ENCODE measurements around the gene ASAP2. TPM values are rescaled to one million over a fixed set of nuclear protein-coding genes. Genes with fewer than 3 reads are reported as not detected.

The ASAP2 gene
- total RNA-seq, 2 experiments from 2014 or later, result 0.27 TPM; not detected in 1

DNA sequence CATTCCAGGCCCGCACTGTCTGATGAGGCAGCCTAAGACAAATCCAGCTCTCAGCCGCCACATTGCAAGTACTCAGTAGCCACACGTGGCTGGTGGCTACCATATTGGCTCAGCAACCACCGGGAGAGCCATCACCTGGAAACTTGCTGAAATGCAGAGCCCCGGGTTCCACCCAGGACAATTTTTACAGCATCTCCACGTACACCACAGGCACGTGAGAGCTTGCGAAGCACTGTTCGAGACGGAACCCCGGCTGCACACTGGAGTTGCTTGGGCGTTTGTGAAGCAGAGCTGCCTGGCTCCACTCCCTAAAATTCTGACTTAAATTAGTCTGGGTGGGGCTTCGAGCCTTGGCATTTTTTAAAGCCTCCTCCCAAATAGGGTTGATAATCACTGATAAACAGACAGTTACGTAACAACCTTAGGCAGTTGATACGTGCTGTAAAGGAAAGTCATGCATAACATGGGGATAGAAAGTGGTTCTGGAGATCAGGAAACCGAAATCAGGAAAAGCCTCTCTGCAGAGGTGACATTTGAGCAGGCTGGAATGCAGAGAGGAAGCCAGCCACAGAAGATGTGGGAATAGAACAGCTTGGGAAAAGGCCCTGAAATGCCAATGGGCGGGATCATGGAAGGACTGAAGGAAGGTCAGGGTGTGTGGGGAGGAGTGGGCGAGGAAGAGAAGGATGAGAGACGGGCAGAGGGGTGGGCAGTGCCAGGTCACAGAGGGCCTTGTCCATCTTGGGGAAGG is 6.2 kb downstream of the ASAP2 start:
- no TSS peak for BruUV-seq (replicated peaks)
- Histone ChIP-seq H3K27ac (ENCODE audit: low read depth, low read length, poor library complexity, severe bottlenecking) (no peak overlapping the region), H3K4me2 (ENCODE audit: low read length) (no peak overlapping the region), H3K4me1 (ENCODE audit: insufficient read depth, low read length, poor library complexity, severe bottlenecking) (no peaks in the 10 kb centered on the region), H3K36me3 (ENCODE audit: insufficient read depth, low read length) (no peaks in the 10 kb centered on the region), H3K9me2 (ENCODE audit: insufficient read depth, low read length) (no peaks in the 10 kb centered on the region), H2AFZ (ENCODE audit: low read length) (no peak overlapping the region), H3K4me3 (ENCODE audit: low read depth, low read length, poor library complexity, severe bottlenecking) (no peak overlapping the region), H4K20me1 (ENCODE audit: insufficient read depth, low read length) (no peaks in the 10 kb centered on the region), H3K79me2 (ENCODE audit: insufficient read depth, low read depth, low read length) (no peaks in the 10 kb centered on the region), H3K9me3 (ENCODE audit: low read length) (no peaks in the 10 kb centered on the region)
- ChIA-PET POLR2A (interaction anchor here (0.6 kb wide), 1 partner anchor 21 kb away, joined by 9 read pairs; no protein-coding TSS in a partner anchor), CTCF (ENCODE audit: unreplicated experiment) (no interaction called here)
- no peak for TF ChIP-seq CTCF (conservative IDR thresholded peaks at IDR 0.05; ENCODE audit: low read length)
- no peak for TF ChIP-seq EZH2phosphoT487 (IDR thresholded peaks at IDR 0.05; ENCODE audit: borderline replicate concordance, low read depth, low read length)
- intact Hi-C loops (cut with micrococcal nuclease; ENCODE audit: unreplicated experiment), result no loop called here
- no peak for DNase-seq (ENCODE audit: low spot score)

DNA sequence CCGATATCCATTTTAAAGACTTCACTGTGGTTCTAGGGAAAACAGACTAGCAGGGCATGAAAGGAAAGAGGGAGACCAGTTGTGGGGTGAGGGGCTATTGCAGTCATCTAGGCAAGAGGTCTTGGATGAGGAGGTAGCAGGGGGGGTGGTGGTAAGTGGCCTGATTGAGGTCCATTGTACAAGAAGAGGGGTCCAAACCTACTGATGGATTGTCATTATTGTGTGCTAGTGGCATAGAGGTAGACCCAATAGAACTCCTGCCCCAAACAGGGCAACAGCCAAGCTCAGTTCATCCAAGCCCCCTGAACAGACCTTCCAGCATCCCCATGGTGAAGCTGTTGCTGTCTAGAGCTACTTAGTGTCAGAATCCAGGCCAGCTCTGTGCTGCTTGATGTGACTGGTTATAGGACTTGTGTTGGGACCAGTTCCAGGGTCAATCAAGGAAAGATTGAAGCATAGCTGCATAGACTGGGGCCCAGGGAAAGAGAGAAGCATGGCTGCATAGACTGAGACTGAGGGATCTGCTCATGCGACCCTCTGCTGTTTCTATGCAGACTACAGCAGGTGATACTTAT is 7.0 kb downstream of the ASAP2 start:
- no peak overlapping the region for H3K4me3 ChIP-seq (ENCODE audit: low read depth, low read length, poor library complexity, severe bottlenecking)
- H3K4me1 ChIP-seq (ENCODE audit: insufficient read depth, low read length, poor library complexity, severe bottlenecking), result no peaks in the 10 kb centered on the region
- H4K20me1 ChIP-seq (ENCODE audit: insufficient read depth, low read length), result no peaks in the 10 kb centered on the region
- ChIA-PET POLR2A (interaction anchor here (0.5 to 0.7 kb wide), 2 partner anchors 9 to 465 kb away, joined by 3 read pairs; no protein-coding TSS in a partner anchor), CTCF (ENCODE audit: unreplicated experiment) (no interaction called here)
- intact Hi-C loops (cut with micrococcal nuclease; ENCODE audit: unreplicated experiment), result no loop called here
- H3K27ac ChIP-seq (ENCODE audit: low read depth, low read length, poor library complexity, severe bottlenecking), result no peak overlapping the region
- no peaks in the 10 kb centered on the region for H3K79me2 ChIP-seq (ENCODE audit: insufficient read depth, low read depth, low read length)
- no peak overlapping the region for H3K4me2 ChIP-seq (ENCODE audit: low read length)
- H3K9me2 ChIP-seq (ENCODE audit: insufficient read depth, low read length), result no peaks in the 10 kb centered on the region
- no TSS peak for BruUV-seq (replicated peaks)
- no peaks in the 10 kb centered on the region for H3K36me3 ChIP-seq (ENCODE audit: insufficient read depth, low read length)
- DNase-seq (ENCODE audit: low spot score), result no peak
- no peak overlapping the region for H2AFZ ChIP-seq (ENCODE audit: low read length)
- TF ChIP-seq EZH2phosphoT487 (IDR thresholded peaks at IDR 0.05; ENCODE audit: borderline replicate concordance, low read depth, low read length) (no peak), CTCF (conservative IDR thresholded peaks at IDR 0.05; ENCODE audit: low read length) (no peak)
- no peaks in the 10 kb centered on the region for H3K9me3 ChIP-seq (ENCODE audit: low read length)

DNA sequence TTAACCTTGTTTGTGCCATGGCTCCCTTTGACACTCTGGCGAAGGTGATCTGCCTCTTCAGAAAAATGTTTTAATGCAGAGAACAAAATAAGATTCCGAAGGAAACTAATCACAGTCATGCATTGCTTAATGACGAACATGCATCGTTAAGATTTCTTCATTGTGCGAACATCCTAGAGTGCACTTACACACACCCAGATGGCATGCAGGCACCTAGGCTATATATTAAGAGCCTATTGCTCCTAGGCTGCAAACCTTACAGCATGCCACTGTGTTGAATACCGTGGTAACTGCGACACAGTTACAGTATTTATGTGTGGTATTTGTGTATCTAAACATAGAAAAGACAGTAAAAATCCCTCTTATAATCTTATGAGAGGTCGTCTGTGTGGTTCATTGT is 8.3 kb downstream of the ASAP2 start:
- H2AFZ ChIP-seq (ENCODE audit: low read length), result no peak overlapping the region
- no peaks in the 10 kb centered on the region for H3K9me2 ChIP-seq (ENCODE audit: insufficient read depth, low read length)
- H3K36me3 ChIP-seq (ENCODE audit: insufficient read depth, low read length), result no peaks in the 10 kb centered on the region
- no peaks in the 10 kb centered on the region for H4K20me1 ChIP-seq (ENCODE audit: insufficient read depth, low read length)
- POLR2A ChIA-PET, result interaction anchor here (0.6 kb wide), 1 partner anchor 399 kb away, joined by 3 read pairs; no protein-coding TSS in a partner anchor
- no peaks in the 10 kb centered on the region for H3K79me2 ChIP-seq (ENCODE audit: insufficient read depth, low read depth, low read length)
- TF ChIP-seq EZH2phosphoT487 (IDR thresholded peaks at IDR 0.05; ENCODE audit: borderline replicate concordance, low read depth, low read length) (no peak), CTCF (conservative IDR thresholded peaks at IDR 0.05; ENCODE audit: low read length) (no peak)
- no peak overlapping the region for H3K4me3 ChIP-seq (ENCODE audit: low read depth, low read length, poor library complexity, severe bottlenecking)
- no TSS peak for BruUV-seq (replicated peaks)
- DNase-seq (ENCODE audit: low spot score), result no peak
- intact Hi-C loops (cut with micrococcal nuclease; ENCODE audit: unreplicated experiment), result no loop called here
- H3K27ac ChIP-seq (ENCODE audit: low read depth, low read length, poor library complexity, severe bottlenecking), result no peak overlapping the region
- CTCF ChIA-PET (ENCODE audit: unreplicated experiment), result no interaction called here
- H3K4me2 ChIP-seq (ENCODE audit: low read length), result no peak overlapping the region
- H3K4me1 ChIP-seq (ENCODE audit: insufficient read depth, low read length, poor library complexity, severe bottlenecking), result no peaks in the 10 kb centered on the region
- H3K9me3 ChIP-seq (ENCODE audit: low read length), result no peaks in the 10 kb centered on the region
